Vagina (tissue), 2 donors: Measurements from ENCODE around the gene FGFBP3.

Experiments
- CTCF ChIP-seq, 3 experiments: fragments of 450-650 bp in 2 of 3; fragments of 200-600 bp in 1 of 3; sonication (generic) in 1 of 3; IDR thresholded peaks; one replicate each; pipeline ENCODE4 v1.5.1; 2017 to 2019; ENCODE audit warnings: antibody characterized with exemption in 3 of 3, mild to moderate bottlenecking in 2 of 3, moderate library complexity in 2 of 3
- POLR2A ChIP-seq, 2 donors: fragments of 450-650 bp; IDR thresholded peaks; one replicate each; pipeline ENCODE4 v1.6.1; 2017; ENCODE audit warnings: antibody characterized with exemption in 2 of 2, mild to moderate bottlenecking in 2 of 2, moderate library complexity in 2 of 2

DNA sequence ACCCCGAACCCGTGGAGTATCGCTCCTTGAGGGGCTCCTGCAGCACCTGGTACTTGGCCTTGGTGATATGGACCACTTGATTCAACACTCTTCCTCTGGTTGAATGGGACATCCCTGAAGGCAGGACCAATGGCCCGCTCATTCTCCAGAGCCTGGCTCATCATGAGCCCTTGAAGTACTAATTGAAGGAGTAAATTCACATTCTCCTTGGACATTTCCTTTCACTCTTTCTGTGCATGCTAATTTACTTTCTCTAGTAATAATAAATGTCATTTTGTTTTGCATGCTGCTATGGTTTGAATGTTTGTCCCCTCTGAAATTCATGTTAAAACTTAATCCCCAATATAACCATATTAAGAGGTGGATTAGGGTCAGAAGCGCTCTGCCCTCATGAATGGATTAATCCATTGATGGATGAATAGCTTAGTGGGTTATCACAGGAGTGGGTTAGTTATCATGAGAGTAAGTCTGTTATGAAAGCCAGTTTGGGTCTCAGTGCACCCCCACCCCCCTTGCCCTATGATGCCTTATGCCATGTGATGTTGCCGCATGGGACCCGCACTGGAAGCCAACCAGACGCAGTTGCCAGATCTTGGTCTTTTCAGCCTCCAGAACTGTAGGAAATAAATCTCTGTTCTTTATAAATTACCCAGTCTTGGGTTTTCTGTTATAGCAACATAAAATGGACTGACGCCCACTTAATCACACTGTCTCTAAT lies 23.8 kb downstream of the FGFBP3 start:
- no peak for TF ChIP-seq CTCF (IDR thresholded peaks at IDR 0.05)
- TF ChIP-seq POLR2A (IDR thresholded peaks at IDR 0.05): no peak
